HCT116 (cell line): Measurements from ENCODE around the gene B3GNT5. TPM values are rescaled to one million over a fixed set of nuclear protein-coding genes. Genes with fewer than 3 reads are reported as not detected.
A peak's percentile ranks its signal among the peaks of the same experiment; 100 is the strongest.

Experiments used
- ATAC-seq: fragments of 200-7000 bp; cut with Tn5 transposase; 2 replicates; pipeline ENCODE4 v1.9.1; 2020; ENCODE audit warnings: mild to moderate bottlenecking, moderate library complexity
- Bru-seq: library from RNA; stranded (reverse); fragments of 400-500 nt; gene quantifications from one replicate; lab custom pipeline; 2021; lab: Mats Ljungman, UMichigan
- BruChase-seq, 2 experiments: library from RNA; stranded (reverse); fragments of 400-500 nt; gene quantifications; one replicate each; lab custom pipeline; 2021; lab: Mats Ljungman, UMichigan
- BruUV-seq: library from RNA; stranded (reverse); fragments of 400-500 nt; replicated peaks from 2 replicates; lab custom pipeline; 2021; lab: Mats Ljungman, UMichigan
- CTCF ChIA-PET: fragments of 300-600 bp; sonication (Branson Sonifier 250); formaldehyde crosslinking; loops from one replicate; lab custom pipeline; 2021; ENCODE audit warnings: antibody characterized with exemption; lab: Charles Lee
- POLR2A ChIA-PET: fragments of 300-600, 350-600 bp; sonication (Branson Sonifier 250); formaldehyde crosslinking; loops from one replicate; lab custom pipeline; 2021; ENCODE audit warnings: antibody characterized with exemption; lab: Charles Lee
- RAD21 ChIA-PET, 2 experiments: fragments of 300-600 bp; sonication (Branson Sonifier 250); formaldehyde crosslinking; loops; one replicate each; lab custom pipeline; 2023; ENCODE audit warnings: low total read pairs in 2 of 2; ENCODE audit not compliant: uncharacterized antibody in 2 of 2, unreplicated experiment in 2 of 2, low non-redundant PET in 1 of 2; lab: Charles Lee
- DNase-seq: peaks from one replicate; pipeline ENCODE4 v3.0.0-alpha.2; 2010; ENCODE audit warnings: low read depth, low spot score
- H2AFZ ChIP-seq: fragments of 200-600 bp; shearing (Covaris generic), sonication (generic); 2 replicates; pipeline ENCODE4 v1.6.1; 2017; ENCODE audit warnings: low read depth, mixed run types, mixed read lengths, antibody characterized with exemption, low read length; ENCODE audit not compliant: poor library complexity, severe bottlenecking
- H3K27ac ChIP-seq: 2 replicates; pipeline ENCODE4 v1.5.1; 2012; ENCODE audit warnings: low read depth, low read length
- H3K27me3 ChIP-seq: fragments of 200-600 bp; sonication (generic); 2 replicates; pipeline ENCODE4 v1.6.1; 2016; ENCODE audit warnings: mixed run types, low read length, mixed read lengths; ENCODE audit not compliant: insufficient read depth
- H3K36me3 ChIP-seq, 2 experiments: fragments of 200-500 bp in 1 of 2; fragments of 200-600 bp in 1 of 2; sonication (Bioruptor generic) in 1 of 2; sonication (generic) in 1 of 2; 2 replicates each; pipeline versions ENCODE4 v1.5.1 to v1.6.1; 2014 to 2016; ENCODE audit warnings: low read length in 2 of 2, inconsistent platforms in 1 of 2, mixed read lengths in 1 of 2, mixed run types in 1 of 2; ENCODE audit not compliant: insufficient read depth in 2 of 2, control insufficient read depth in 1 of 2
- H3K4me1 ChIP-seq, 2 experiments: fragments of 200-600 bp in 1 of 2; sonication (generic) in 1 of 2; 2 replicates each; pipeline versions ENCODE4 v1.5.1 to v1.6.1; 2012 to 2017; ENCODE audit warnings: low read length in 2 of 2, inconsistent platforms in 1 of 2, mild to moderate bottlenecking in 1 of 2, mixed read lengths in 1 of 2, mixed run types in 1 of 2, moderate library complexity in 1 of 2; ENCODE audit not compliant: insufficient read depth in 2 of 2, control insufficient read depth in 1 of 2
- H3K4me2 ChIP-seq: fragments of 200-600 bp; sonication (generic); 2 replicates; pipeline ENCODE4 v1.6.1; 2017; ENCODE audit warnings: mixed run types, low read length, mixed read lengths
- H3K4me3 ChIP-seq, 2 experiments: fragments of 200-600 bp in 1 of 2; sonication (generic) in 1 of 2; replicated peaks in 1 of 2; 2 replicates each; pipeline ENCODE4 v1.5.1; 2011 to 2016; ENCODE audit warnings: low read length in 2 of 2, control low read depth in 1 of 2, low read depth in 1 of 2, mild to moderate bottlenecking in 1 of 2, mixed read lengths in 1 of 2, mixed run types in 1 of 2
- H3K79me2 ChIP-seq: fragments of 200-600 bp; sonication (generic); 2 replicates; pipeline ENCODE4 v1.6.1; 2017; ENCODE audit warnings: mild to moderate bottlenecking, mixed run types, low read length, moderate library complexity, mixed read lengths; ENCODE audit not compliant: insufficient read depth
- H3K9ac ChIP-seq: fragments of 200-600 bp; sonication (generic); 2 replicates; pipeline ENCODE4 v1.6.1; 2016; ENCODE audit warnings: low read length, mixed read lengths
- H3K9me2 ChIP-seq: fragments of 200-600 bp; sonication (generic), shearing (Covaris generic); 2 replicates; pipeline ENCODE4 v1.6.1; 2017; ENCODE audit warnings: mixed run types, mild to moderate bottlenecking, moderate library complexity; ENCODE audit not compliant: insufficient read depth
- H3K9me3 ChIP-seq, 2 experiments: fragments of 200-500 bp in 1 of 2; fragments of 200-600 bp in 1 of 2; sonication (Bioruptor generic) in 1 of 2; sonication (generic) in 1 of 2; 2 replicates each; pipeline ENCODE4 v1.6.1; 2014 to 2017; ENCODE audit warnings: low read length in 2 of 2, mixed read lengths in 2 of 2, inconsistent platforms in 1 of 2, low read depth in 1 of 2, mild to moderate bottlenecking in 1 of 2, mixed run types in 1 of 2, moderate library complexity in 1 of 2; ENCODE audit not compliant: control insufficient read depth in 1 of 2, insufficient read depth in 1 of 2
- H4K20me1 ChIP-seq: fragments of 200-600 bp; sonication (generic), shearing (Covaris generic); 2 replicates; pipeline ENCODE4 v1.6.1; 2017; ENCODE audit warnings: mixed run types, mild to moderate bottlenecking, moderate library complexity; ENCODE audit not compliant: insufficient read depth
- CBX3 ChIP-seq: IDR thresholded peaks from 2 replicates; pipeline ENCODE4 v1.6.1; 2012; ENCODE audit warnings: low read depth
- CEBPB ChIP-seq: IDR thresholded peaks from 2 replicates; pipeline ENCODE4 v1.6.1; 2012; ENCODE audit warnings: low read depth
- EGR1 ChIP-seq: IDR thresholded peaks from 2 replicates; pipeline ENCODE4 v1.6.1; 2012; ENCODE audit warnings: low read depth
- ELF1 ChIP-seq: IDR thresholded peaks from 2 replicates; pipeline ENCODE4 v1.6.1; 2012; ENCODE audit warnings: low read depth, borderline replicate concordance
- EZH2 ChIP-seq: fragments of 200-600 bp; sonication (generic); IDR thresholded peaks from 2 replicates; pipeline ENCODE4 v1.6.1; 2017; ENCODE audit warnings: antibody characterized with exemption, mixed run types
- EZH2phosphoT487 ChIP-seq: fragments of 200-600 bp; IDR thresholded peaks from 2 replicates; pipeline ENCODE4 v1.6.1; 2018; ENCODE audit warnings: antibody characterized with exemption, borderline replicate concordance
- FOSL1 ChIP-seq: IDR thresholded peaks from 2 replicates; pipeline ENCODE4 v1.6.1; 2012; ENCODE audit warnings: low read depth
- JUND ChIP-seq: IDR thresholded peaks from 2 replicates; pipeline ENCODE4 v1.6.1; 2012
- POLR2A ChIP-seq: IDR thresholded peaks from 2 replicates; pipeline ENCODE4 v1.7.0; 2011; ENCODE audit warnings: borderline replicate concordance; ENCODE audit not compliant: insufficient read depth, insufficient read length; ENCODE audit errors: extremely low read depth
- POLR2AphosphoS5 ChIP-seq: IDR thresholded peaks from 2 replicates; pipeline ENCODE4 v1.6.1; 2011; ENCODE audit warnings: mild to moderate bottlenecking, low read depth, low read length, moderate library complexity
- RAD21 ChIP-seq: IDR thresholded peaks from 2 replicates; pipeline ENCODE4 v1.6.1; 2012; ENCODE audit warnings: low read depth, mild to moderate bottlenecking
- SP1 ChIP-seq: IDR thresholded peaks from 2 replicates; pipeline ENCODE4 v1.6.1; 2012; ENCODE audit warnings: low read depth
- SRF ChIP-seq: IDR thresholded peaks from 2 replicates; pipeline ENCODE4 v1.6.1; 2012; ENCODE audit warnings: low read depth
- TCF7L2 ChIP-seq: IDR thresholded peaks from 2 replicates; pipeline ENCODE4 v1.7.0; 2011; ENCODE audit warnings: borderline replicate concordance, inconsistent platforms; ENCODE audit not compliant: insufficient read depth, insufficient read length; ENCODE audit errors: extremely low read depth
- YY1 ChIP-seq: IDR thresholded peaks from 2 replicates; pipeline ENCODE4 v1.6.1; 2011; ENCODE audit warnings: low read length, low read depth, moderate library complexity, mild to moderate bottlenecking; ENCODE audit not compliant: insufficient replicate concordance; ENCODE audit errors: extremely low read depth
- ZFX ChIP-seq: fragments of 450-650 bp; IDR thresholded peaks from 2 replicates; pipeline ENCODE4 v1.6.1; 2017
- intact Hi-C: fragments of 100-400 bp; cut with micrococcal nuclease; formaldehyde crosslinking; loops from 2 replicates; pipeline ENCODE4 v1.10.0; 2022
- long read RNA-seq: library from polyadenylated mRNA; unstranded; transcript quantifications from one replicate; pipeline ENCODE4 v2.0.0, GENCODE V29; 2021; ENCODE audit not compliant: unreplicated experiment
- polyA plus RNA-seq: library from polyadenylated mRNA; unstranded; fragments of >200 nt; gene quantifications from 2 replicates; pipeline ENCODE4 v1.2.1, GENCODE V29; 2012; ENCODE audit warnings: missing spikeins
- total RNA-seq: library from RNA; stranded (reverse); gene quantifications from one replicate; pipeline ENCODE4 v1.2.1, GENCODE V29; 2021; ENCODE audit not compliant: unreplicated experiment
- TF ChIP-seq, protein P1 (sequence below), 3 experiments: fragments of 200-600 bp in 1 of 3; sonication (generic) in 1 of 3; IDR thresholded peaks in 2 of 3; conservative IDR thresholded peaks in 1 of 3; 2 replicates each; pipeline ENCODE4 v1.5.1; 2012 to 2017; ENCODE audit warnings: low read depth in 2 of 3, low read length in 2 of 3, antibody characterized with exemption in 1 of 3, borderline replicate concordance in 1 of 3, control low read depth in 1 of 3, mild to moderate bottlenecking in 1 of 3, mixed read lengths in 1 of 3, mixed run types in 1 of 3, moderate library complexity in 1 of 3; ENCODE audit not compliant: insufficient read depth in 1 of 3
- TF ChIP-seq, protein P2 (sequence below): IDR thresholded peaks from 2 replicates; pipeline ENCODE4 v1.6.1; 2012
- TF ChIP-seq, protein P3 (sequence below): IDR thresholded peaks from 2 replicates; pipeline ENCODE4 v1.6.1; 2012
- TF ChIP-seq, protein P4 (sequence below): IDR thresholded peaks from 2 replicates; pipeline ENCODE4 v1.6.1; 2012; ENCODE audit warnings: low read depth

B3GNT5 gene, protein sequence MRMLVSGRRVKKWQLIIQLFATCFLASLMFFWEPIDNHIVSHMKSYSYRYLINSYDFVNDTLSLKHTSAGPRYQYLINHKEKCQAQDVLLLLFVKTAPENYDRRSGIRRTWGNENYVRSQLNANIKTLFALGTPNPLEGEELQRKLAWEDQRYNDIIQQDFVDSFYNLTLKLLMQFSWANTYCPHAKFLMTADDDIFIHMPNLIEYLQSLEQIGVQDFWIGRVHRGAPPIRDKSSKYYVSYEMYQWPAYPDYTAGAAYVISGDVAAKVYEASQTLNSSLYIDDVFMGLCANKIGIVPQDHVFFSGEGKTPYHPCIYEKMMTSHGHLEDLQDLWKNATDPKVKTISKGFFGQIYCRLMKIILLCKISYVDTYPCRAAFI
- total RNA-seq (25.3 TPM), Bru-seq, nascent RNA (percentile 84 among the genes with signal in this experiment), BruChase-seq, experiment 1, labeled RNA remaining after a 6-hour chase (percentile 79 among the genes with signal in this experiment), BruChase-seq, experiment 2, labeled RNA remaining after a 2-hour chase (percentile 90 among the genes with signal in this experiment)
- polyA plus RNA-seq, result 9.6 and 9.7 TPM in 2 replicates
- long read RNA-seq, full-length matches to known transcripts, result 44 of 79 reads
- long read RNA-seq, partial matches to known transcripts, result 29 of 79 reads
- long read RNA-seq, other reads (novel, unspliced or antisense), result 6 of 79 reads

DNA sequence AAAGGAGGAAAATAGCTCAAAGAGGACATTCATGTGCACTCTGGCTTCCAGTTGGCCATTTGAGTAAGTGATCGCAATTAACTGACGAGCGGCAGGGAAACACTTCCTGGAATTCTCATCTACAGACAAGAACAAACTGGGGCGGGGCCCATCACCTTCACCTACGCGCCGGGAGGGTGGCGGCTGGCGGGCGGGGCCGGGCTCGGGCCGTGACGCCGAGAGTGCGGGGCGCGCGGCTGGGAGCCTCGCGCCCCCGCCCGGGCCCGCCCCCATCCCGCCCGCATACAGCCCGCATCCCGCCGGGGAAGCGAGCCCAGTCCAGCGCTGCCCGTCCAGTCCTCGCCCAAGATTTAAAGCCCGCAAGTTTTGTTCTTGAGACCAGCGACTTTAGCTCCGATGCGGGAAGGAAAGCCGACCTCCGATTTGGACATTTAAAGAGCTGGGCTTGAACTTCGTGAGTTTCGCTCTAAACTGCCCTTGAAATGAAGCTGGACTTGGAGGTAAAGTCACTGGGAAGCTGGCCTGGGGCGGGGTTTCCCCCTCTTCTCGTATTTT lies at the start of gene B3GNT5:
Gene B3GNT5, plus strand, starts transcription at position 281 of the 555 bp plus-strand sequence. CDS start 16,546 bp downstream, outside the sequence.
- Histone ChIP-seq H3K4me1 (peaks cover 9 to 21% of the 10 kb centered on the region in 2 experiments; a peak in 3 of 4 replicates), H4K20me1 (peaks cover 5% of the 10 kb centered on the region; the same call in 1 of the 2 replicates), H2AFZ (peak within 1 kb of the TSS; percentile 83), H3K9me3 (no peaks in the 10 kb centered on the region), H3K79me2 (peaks cover 43% of the 10 kb centered on the region), H3K4me3 (peak within 1 kb of the TSS; percentile 86 to 92), H3K36me3 (no peaks in the 10 kb centered on the region), H3K9me2 (no peaks in the 10 kb centered on the region), H3K27me3 (no peaks in the 10 kb centered on the region), H3K9ac (peak within 1 kb of the TSS; percentile 85), H3K27ac (peak within 1 kb of the TSS; percentile 73), H3K4me2 (peak within 1 kb of the TSS; percentile 87)
- BruUV-seq, result no TSS peak
- POLR2A ChIA-PET, result no interaction called here
- RAD21 ChIA-PET, result no interaction called here
- peak; percentile 60 for DNase-seq
- ATAC-seq, result peak; percentile 79
- intact Hi-C loops, result no loop called here
- CTCF ChIA-PET, result interaction anchor here (1.7 kb wide), 1 partner anchor 129 kb away, joined by 6 read pairs; no protein-coding TSS in a partner anchor
- TF ChIP-seq CBX3, result no peak
- TF ChIP-seq, protein P1, sequence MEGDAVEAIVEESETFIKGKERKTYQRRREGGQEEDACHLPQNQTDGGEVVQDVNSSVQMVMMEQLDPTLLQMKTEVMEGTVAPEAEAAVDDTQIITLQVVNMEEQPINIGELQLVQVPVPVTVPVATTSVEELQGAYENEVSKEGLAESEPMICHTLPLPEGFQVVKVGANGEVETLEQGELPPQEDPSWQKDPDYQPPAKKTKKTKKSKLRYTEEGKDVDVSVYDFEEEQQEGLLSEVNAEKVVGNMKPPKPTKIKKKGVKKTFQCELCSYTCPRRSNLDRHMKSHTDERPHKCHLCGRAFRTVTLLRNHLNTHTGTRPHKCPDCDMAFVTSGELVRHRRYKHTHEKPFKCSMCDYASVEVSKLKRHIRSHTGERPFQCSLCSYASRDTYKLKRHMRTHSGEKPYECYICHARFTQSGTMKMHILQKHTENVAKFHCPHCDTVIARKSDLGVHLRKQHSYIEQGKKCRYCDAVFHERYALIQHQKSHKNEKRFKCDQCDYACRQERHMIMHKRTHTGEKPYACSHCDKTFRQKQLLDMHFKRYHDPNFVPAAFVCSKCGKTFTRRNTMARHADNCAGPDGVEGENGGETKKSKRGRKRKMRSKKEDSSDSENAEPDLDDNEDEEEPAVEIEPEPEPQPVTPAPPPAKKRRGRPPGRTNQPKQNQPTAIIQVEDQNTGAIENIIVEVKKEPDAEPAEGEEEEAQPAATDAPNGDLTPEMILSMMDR (IDR thresholded peaks at IDR 0.05 in 2 of 3, conservative IDR thresholded peaks at IDR 0.05 in 1 of 3; ENCODE audit: borderline replicate concordance in 1 of 3, insufficient read depth in 1 of 3, low read depth in 2 of 3, low read length in 2 of 3), result no peak
- TF ChIP-seq SP1, result peak; percentile 32; the same call in 1 of the 2 replicates
- no peak for TF ChIP-seq CEBPB
- TF ChIP-seq, protein P2, sequence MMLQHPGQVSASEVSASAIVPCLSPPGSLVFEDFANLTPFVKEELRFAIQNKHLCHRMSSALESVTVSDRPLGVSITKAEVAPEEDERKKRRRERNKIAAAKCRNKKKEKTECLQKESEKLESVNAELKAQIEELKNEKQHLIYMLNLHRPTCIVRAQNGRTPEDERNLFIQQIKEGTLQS, result no peak
- TF ChIP-seq POLR2A, result no peak
- TF ChIP-seq ELF1, result peak; percentile 37; the same call in 1 of the 2 replicates
- TF ChIP-seq ZFX, result no peak
- peak; percentile 27; the same call in 1 of the 2 replicates for TF ChIP-seq EGR1
- peak; percentile 69 for TF ChIP-seq POLR2AphosphoS5
- TF ChIP-seq JUND, result no peak
- TF ChIP-seq SRF, result no peak
- no peak for TF ChIP-seq RAD21
- no peak for TF ChIP-seq EZH2phosphoT487
- no peak for TF ChIP-seq TCF7L2
- no peak for TF ChIP-seq FOSL1
- TF ChIP-seq EZH2, result no peak
- TF ChIP-seq, protein P3, sequence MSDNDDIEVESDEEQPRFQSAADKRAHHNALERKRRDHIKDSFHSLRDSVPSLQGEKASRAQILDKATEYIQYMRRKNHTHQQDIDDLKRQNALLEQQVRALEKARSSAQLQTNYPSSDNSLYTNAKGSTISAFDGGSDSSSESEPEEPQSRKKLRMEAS, result peak; percentile 40; the same call in 1 of the 2 replicates
- TF ChIP-seq, protein P4, sequence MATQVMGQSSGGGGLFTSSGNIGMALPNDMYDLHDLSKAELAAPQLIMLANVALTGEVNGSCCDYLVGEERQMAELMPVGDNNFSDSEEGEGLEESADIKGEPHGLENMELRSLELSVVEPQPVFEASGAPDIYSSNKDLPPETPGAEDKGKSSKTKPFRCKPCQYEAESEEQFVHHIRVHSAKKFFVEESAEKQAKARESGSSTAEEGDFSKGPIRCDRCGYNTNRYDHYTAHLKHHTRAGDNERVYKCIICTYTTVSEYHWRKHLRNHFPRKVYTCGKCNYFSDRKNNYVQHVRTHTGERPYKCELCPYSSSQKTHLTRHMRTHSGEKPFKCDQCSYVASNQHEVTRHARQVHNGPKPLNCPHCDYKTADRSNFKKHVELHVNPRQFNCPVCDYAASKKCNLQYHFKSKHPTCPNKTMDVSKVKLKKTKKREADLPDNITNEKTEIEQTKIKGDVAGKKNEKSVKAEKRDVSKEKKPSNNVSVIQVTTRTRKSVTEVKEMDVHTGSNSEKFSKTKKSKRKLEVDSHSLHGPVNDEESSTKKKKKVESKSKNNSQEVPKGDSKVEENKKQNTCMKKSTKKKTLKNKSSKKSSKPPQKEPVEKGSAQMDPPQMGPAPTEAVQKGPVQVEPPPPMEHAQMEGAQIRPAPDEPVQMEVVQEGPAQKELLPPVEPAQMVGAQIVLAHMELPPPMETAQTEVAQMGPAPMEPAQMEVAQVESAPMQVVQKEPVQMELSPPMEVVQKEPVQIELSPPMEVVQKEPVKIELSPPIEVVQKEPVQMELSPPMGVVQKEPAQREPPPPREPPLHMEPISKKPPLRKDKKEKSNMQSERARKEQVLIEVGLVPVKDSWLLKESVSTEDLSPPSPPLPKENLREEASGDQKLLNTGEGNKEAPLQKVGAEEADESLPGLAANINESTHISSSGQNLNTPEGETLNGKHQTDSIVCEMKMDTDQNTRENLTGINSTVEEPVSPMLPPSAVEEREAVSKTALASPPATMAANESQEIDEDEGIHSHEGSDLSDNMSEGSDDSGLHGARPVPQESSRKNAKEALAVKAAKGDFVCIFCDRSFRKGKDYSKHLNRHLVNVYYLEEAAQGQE, result no peak
- TF ChIP-seq YY1, result no peak
